Measurements from ENCODE around the gene ZBTB20.

The ZBTB20 gene

GRCh38 chr3:114649331-114649730 is 497.8 kb downstream of the ZBTB20 start:
- Histone ChIP-seq H3K9me3 (replicated peaks; ENCODE audit: insufficient read depth, low read length) (no peaks in the 10 kb centered on the region), H3K4me1 (ENCODE audit: low read length) (no peaks in the 10 kb centered on the region), H3K9me2 (replicated peaks; ENCODE audit: insufficient read depth, low read length) (no peaks in the 10 kb centered on the region), H4K20me1 (ENCODE audit: insufficient read depth, low read length) (no peaks in the 10 kb centered on the region), H3K27ac (ENCODE audit: low read length) (no peak overlapping the region), H3F3A (ENCODE audit: insufficient read depth, low read length) (no peaks in the 10 kb centered on the region), H3K4me3 (ENCODE audit: low read length) (no peak overlapping the region), H3K27me3 (replicated peaks; ENCODE audit: insufficient read depth, low read length) (no peaks in the 10 kb centered on the region), H2AFZ (ENCODE audit: low read length) (no peak overlapping the region), H3K4me2 (ENCODE audit: low read depth, low read length) (no peak overlapping the region), H3K79me2 (ENCODE audit: low read length) (no peaks in the 10 kb centered on the region), H3K9ac (ENCODE audit: low read length) (no peak overlapping the region), H3K36me3 (replicated peaks; ENCODE audit: insufficient read depth, low read length) (no peaks in the 10 kb centered on the region)
- no peak for DNase-seq
- TF ChIP-seq EZH2 (optimal IDR thresholded peaks at IDR 0.05; ENCODE audit: low read depth, low read length) = no peak

- no peak overlapping the region for H3K4me2 ChIP-seq (ENCODE audit: low read depth, low read length)
- no peak overlapping the region for H3K27ac ChIP-seq (ENCODE audit: low read length)
- H3K27me3 ChIP-seq (replicated peaks; ENCODE audit: insufficient read depth, low read length) = no peaks in the 10 kb centered on the region
- no peaks in the 10 kb centered on the region for H3K36me3 ChIP-seq (replicated peaks; ENCODE audit: insufficient read depth, low read length)
- TF ChIP-seq EZH2phosphoT487 (IDR thresholded peaks at IDR 0.05; ENCODE audit: low read length) (no peak), EZH2 (optimal IDR thresholded peaks at IDR 0.05; ENCODE audit: low read depth, low read length) (no peak), CTCF (IDR thresholded peaks at IDR 0.05; ENCODE audit: low read length) (no peak)
- no peak overlapping the region for H3K9ac ChIP-seq (ENCODE audit: low read length)
- no peak for DNase-seq
- no peaks in the 10 kb centered on the region for H3K79me2 ChIP-seq (ENCODE audit: low read length)
- no peaks in the 10 kb centered on the region for H3F3A ChIP-seq (ENCODE audit: insufficient read depth, low read length)
- no peaks in the 10 kb centered on the region for H3K4me1 ChIP-seq (ENCODE audit: low read length)
- H3K9me2 ChIP-seq (replicated peaks; ENCODE audit: insufficient read depth, low read length) = no peaks in the 10 kb centered on the region
- H3K4me3 ChIP-seq (ENCODE audit: low read length) = no peak overlapping the region
- H4K20me1 ChIP-seq (ENCODE audit: insufficient read depth, low read length) = no peaks in the 10 kb centered on the region
- H3K9me3 ChIP-seq (replicated peaks; ENCODE audit: insufficient read depth, low read length) = no peaks in the 10 kb centered on the region
- no peak overlapping the region for H2AFZ ChIP-seq (ENCODE audit: low read length)
These were observed 500.6 kb downstream of the ZBTB20 start for GRCh38 chr3:114646526-114646925.

- Histone ChIP-seq H3K9me3 (replicated peaks; ENCODE audit: insufficient read depth, low read length) (no peaks in the 10 kb centered on the region), H3F3A (ENCODE audit: insufficient read depth, low read length) (no peaks in the 10 kb centered on the region), H3K4me1 (ENCODE audit: low read length) (0 out of 2 replicates have a peak, but pooled peaks cover 1% of the 10 kb centered on the region), H3K4me3 (ENCODE audit: low read length) (no peak overlapping the region), H3K27me3 (replicated peaks; ENCODE audit: insufficient read depth, low read length) (no peaks in the 10 kb centered on the region), H3K36me3 (replicated peaks; ENCODE audit: insufficient read depth, low read length) (no peaks in the 10 kb centered on the region), H3K27ac (ENCODE audit: low read length) (no peak overlapping the region), H3K4me2 (ENCODE audit: low read depth, low read length) (no peak overlapping the region), H3K79me2 (ENCODE audit: low read length) (no peaks in the 10 kb centered on the region), H2AFZ (ENCODE audit: low read length) (no peak overlapping the region), H3K9me2 (replicated peaks; ENCODE audit: insufficient read depth, low read length) (no peaks in the 10 kb centered on the region), H4K20me1 (ENCODE audit: insufficient read depth, low read length) (no peaks in the 10 kb centered on the region), H3K9ac (ENCODE audit: low read length) (no peak overlapping the region)
- TF ChIP-seq CTCF (IDR thresholded peaks at IDR 0.05; ENCODE audit: low read length) = no peak
- TF ChIP-seq EZH2 (optimal IDR thresholded peaks at IDR 0.05; ENCODE audit: low read depth, low read length) = no peak
- no peak for TF ChIP-seq EZH2phosphoT487 (IDR thresholded peaks at IDR 0.05; ENCODE audit: low read length)
- no peak for DNase-seq
These were observed 501.7 kb downstream of the ZBTB20 start for GRCh38 chr3:114645392-114645791.

GRCh38 chr3:114644367-114644766 is 502.7 kb downstream of the ZBTB20 start:
- DNase-seq = no peak
- Histone ChIP-seq H3F3A (ENCODE audit: insufficient read depth, low read length) (no peaks in the 10 kb centered on the region), H3K36me3 (replicated peaks; ENCODE audit: insufficient read depth, low read length) (no peaks in the 10 kb centered on the region), H3K9ac (ENCODE audit: low read length) (no peak overlapping the region), H3K79me2 (ENCODE audit: low read length) (no peaks in the 10 kb centered on the region), H3K27me3 (replicated peaks; ENCODE audit: insufficient read depth, low read length) (no peaks in the 10 kb centered on the region), H3K4me1 (ENCODE audit: low read length) (0 out of 2 replicates have a peak, but pooled peaks cover 4% of the 10 kb centered on the region), H4K20me1 (ENCODE audit: insufficient read depth, low read length) (no peaks in the 10 kb centered on the region), H2AFZ (ENCODE audit: low read length) (no peak overlapping the region), H3K27ac (ENCODE audit: low read length) (no peak overlapping the region), H3K4me2 (ENCODE audit: low read depth, low read length) (no peak overlapping the region), H3K9me2 (replicated peaks; ENCODE audit: insufficient read depth, low read length) (no peaks in the 10 kb centered on the region), H3K9me3 (replicated peaks; ENCODE audit: insufficient read depth, low read length) (no peaks in the 10 kb centered on the region), H3K4me3 (ENCODE audit: low read length) (no peak overlapping the region)
- TF ChIP-seq CTCF (IDR thresholded peaks at IDR 0.05; ENCODE audit: low read length) = no peak
- TF ChIP-seq EZH2phosphoT487 (IDR thresholded peaks at IDR 0.05; ENCODE audit: low read length) = no peak
- no peak for TF ChIP-seq EZH2 (optimal IDR thresholded peaks at IDR 0.05; ENCODE audit: low read depth, low read length)

Measured in MM.1S (cell line).